Stimulated activated CD4-positive, alpha-beta T cell treated with anti-CD3 and anti-CD28 coated beads, TNF-alpha, amount 100 ng/mL, for 4 hours (primary cell): ENCODE results near the gene DYNLL1.
"Not testable (repeated sequence)": the region's sequence is repeated elsewhere in the genome, so short reads cannot be mapped to it uniquely, and the experiment has no call there.

Experiments
- DNase-seq, 3 experiments: peaks; one replicate each; pipeline ENCODE4 v3.0.0-alpha.2; 2020; ENCODE audit warnings: low read depth in 3 of 3

The DYNLL1 gene

DNA sequence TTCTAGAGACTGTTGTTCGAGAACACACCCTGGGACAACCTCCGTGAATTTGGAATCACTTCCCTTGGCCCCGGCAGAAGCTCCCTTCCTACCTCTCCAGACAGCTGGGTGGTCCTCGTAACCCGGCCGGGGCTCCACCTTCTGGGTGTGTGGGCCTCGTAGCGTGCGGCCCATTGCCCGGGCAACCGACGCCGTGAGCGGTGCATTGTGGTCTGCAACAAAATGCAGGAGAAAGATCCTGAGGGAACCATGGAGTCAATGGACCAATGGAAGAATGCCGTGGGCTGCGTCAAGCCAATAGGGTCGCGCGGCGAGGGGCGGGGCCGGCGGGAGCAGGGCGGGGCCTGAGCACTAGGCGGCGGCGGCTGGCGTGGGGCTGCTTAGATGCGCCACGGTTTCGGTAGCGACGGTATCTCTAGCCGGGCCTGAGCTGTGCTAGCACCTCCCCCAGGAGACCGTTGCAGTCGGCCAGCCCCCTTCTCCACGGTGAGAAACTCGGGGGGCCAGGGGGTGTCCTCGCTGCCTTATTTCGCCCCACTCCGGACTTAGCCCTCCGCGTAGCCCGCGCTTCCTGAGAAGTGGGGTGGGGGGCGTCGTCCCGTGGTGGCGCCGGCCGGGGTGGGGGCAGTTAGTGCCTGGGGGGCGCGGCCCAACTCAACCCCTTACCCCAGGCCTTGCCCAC, at the start of gene DYNLL1:
TSS of gene DYNLL1 (plus strand) at position 383 of the 682 bp plus-strand sequence. CDS start 309 bp downstream, outside the sequence.
- peak; percentile 92 to 97 (median 93) for DNase-seq

DNA sequence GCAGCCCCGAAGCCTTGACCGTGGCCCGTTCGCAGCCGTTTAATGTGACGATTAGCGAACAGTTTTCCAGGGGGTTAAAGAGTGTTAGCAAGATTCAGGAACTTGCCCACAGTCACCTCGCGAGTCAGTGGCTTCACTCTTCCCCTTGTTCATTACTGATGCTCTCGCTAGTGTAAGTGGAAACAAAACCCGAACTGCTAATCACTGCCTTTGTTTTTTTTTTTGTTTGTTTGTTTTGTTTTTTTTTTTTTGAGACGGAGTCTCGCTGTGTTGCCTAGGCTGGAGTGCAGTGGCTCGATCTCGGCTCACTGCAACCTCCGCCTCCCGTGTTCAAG, 49.1 kb upstream of the DYNLL1 start:
- not testable (repeated sequence) for DNase-seq

- DNase-seq = no peak
Measured at GRCh38 chr12:120447992-120448391, 47.9 kb upstream of the DYNLL1 start.

DNA sequence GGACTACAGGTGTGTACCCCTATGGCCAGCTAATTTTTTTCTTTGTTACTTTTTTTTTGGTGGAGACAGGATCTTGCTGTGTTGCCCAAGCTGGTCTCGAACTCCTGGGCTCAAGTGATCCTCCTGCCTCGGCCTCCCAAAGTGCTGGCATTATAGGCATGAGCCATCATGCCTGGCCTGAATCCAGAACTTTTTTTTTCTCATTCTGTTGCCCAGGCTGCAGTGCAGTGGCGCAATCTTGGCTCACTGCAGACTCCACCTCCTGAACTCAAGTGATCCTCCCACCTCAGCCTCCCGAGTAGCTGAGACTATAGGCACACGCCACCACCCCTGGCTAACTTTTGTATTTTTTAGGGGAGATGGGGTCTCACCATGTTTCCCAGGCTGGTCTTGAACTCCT, 43.4 kb upstream of the DYNLL1 start:
- DNase-seq = not testable (repeated sequence)

DNA sequence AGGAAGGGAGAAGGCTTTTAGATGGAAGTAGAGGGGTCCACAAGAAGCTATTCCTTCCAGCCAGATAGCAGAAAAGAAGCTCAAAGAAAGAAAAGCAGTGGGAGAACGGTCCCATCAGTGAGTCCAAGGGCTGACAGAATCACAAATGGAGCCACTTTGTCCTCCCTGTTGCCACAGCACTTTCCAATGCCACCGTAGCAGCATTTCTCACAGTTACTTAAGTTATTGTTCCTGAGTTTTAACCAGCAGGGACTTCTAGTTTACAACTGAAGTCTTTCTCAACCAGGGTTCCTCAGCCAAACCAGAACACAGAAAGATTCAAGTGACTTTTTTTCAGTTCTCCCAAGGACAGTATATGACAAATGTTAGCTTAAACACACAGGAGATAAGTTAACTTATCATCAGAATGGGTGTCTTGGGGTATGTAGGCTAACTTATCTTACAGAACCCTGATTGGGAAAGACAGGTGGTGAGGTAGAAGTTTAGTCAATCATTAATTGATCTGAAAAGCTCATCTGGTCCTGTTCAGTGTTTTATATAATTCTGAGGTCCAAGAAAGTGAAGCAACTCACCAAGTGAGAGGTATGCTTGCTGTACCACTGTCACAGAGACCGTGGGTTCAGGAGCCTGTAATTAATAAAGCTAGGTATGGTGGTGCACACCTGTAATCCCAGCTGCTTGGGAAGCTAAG, 42.7 kb upstream of the DYNLL1 start:
- DNase-seq = no peak

- DNase-seq = no peak
Measured at GRCh38 chr12:120453977-120454376, 41.9 kb upstream of the DYNLL1 start.

DNA sequence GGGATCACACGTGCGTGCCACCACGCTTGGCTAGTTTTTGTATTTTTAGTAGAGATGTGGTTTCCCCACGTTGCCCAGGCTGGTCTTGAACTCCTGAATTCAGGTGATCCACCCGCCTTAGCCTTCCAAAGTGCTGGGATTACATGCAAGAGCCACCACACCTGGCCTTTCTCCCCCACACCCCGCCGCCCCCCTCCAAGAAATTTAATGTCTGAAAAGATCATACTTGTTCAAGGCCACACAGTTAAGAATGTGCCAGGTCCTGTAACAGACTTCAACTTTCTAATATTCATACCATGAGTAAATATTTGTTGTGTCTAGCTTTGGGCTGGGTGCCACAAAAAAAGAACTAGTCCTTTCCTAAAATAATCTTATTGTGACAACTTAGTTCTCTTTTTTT, 40.6 kb upstream of the DYNLL1 start:
- DNase-seq = no peak

GRCh38 chr12:120457133-120457532, 38.8 kb upstream of the DYNLL1 start:
- no peak for DNase-seq

GRCh38 chr12:120460157-120460556, 35.8 kb upstream of the DYNLL1 start:
- no peak for DNase-seq

DNA sequence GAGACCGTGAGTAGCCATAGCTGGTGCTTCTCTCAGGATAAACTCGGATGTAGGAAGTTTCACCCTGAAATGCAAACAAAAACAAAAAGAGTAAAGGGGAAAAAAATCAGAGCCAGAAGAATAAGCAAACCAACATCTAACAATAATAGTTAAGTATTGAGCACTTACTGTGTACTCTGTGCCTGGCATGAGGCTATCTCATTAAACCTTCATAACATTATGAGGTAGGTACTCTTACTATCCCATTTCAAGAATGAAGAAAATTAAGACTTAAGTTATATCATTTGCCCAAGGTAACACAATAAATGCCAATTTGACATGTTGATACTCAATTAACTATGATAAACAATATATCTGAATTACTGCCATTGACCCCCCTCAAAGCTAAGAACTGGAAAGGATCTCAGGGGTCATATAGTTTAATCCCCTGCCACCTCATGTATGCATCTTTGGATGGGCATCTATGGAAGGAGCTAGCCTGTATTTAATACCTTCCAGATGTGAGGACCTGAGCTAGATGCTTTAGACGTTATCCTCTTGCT, 33.7 kb upstream of the DYNLL1 start:
- DNase-seq = no peak

- no peak for DNase-seq
Measured at GRCh38 chr12:120463712-120464111, 32.2 kb upstream of the DYNLL1 start.

GRCh38 chr12:120465756-120466155, 30.2 kb upstream of the DYNLL1 start:
- DNase-seq = no peak

- DNase-seq = peak in 1 of 3 experiments; percentile 15
Measured at GRCh38 chr12:120466560-120467315, 29.2 kb upstream of the DYNLL1 start.

DNA sequence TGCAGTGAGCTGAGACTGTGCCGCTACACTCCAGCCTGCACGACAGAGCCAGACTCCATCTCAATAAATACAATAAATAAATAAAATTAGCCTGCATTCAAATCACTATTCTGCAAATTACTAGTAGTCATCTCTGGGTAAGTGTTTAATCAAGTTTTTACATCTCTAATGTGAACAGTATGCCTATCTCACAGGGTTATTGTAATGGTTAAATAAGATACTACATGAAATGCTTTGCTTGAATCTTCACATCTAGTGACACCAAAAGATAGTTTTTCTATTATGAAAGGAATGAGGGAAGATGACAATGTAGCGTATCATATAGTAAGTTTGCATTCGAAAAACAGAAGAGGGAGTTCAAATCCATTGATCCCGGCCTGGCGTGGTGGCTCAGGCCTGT, 28.5 kb upstream of the DYNLL1 start:
- DNase-seq = no peak

GRCh38 chr12:120468325-120468820, 27.5 kb upstream of the DYNLL1 start:
- DNase-seq = no peak

DNA sequence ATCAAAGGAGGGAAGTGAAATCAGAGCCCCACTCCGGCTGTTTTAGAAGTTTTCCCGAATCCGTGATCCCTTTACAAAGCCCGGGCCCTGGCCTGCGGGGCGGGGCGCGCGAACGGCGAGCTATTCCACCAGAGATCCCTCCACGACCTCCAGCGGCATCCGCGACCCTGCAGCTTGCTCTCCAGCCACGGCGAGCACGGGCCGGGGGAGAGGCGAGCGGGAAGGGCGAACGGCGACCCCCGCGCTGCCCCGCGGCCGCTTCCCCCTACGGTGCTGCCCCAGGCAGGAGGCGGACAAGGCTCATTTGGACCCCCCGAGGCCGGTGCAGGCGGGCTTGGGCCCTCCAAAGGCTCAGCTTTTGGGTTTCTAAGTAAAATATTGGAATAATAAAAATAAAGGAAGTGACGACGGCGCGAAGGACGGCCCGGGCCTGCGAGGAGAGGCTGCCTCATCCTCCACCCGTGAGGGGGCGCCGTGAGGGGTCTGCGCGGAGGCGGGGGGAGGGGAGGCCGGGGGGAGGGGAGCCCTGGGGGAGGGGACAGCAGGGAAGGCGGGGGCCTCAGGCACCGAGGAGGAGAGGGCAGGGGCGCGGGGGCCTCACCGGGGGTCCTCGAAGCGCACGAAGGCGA, 27.0 kb upstream of the DYNLL1 start:
- DNase-seq = peak; percentile 12 to 46 (median 31)

- DNase-seq = peak; percentile 93 to 97 (median 96)
Measured at GRCh38 chr12:120469450-120470149, 26.3 kb upstream of the DYNLL1 start, which contains the start of gene SRSF9. Gene SRSF9 (minus strand): TSS chr12:120469748. CDS start chr12:120469609, 139 bp downstream.

- no peak for DNase-seq
Measured at GRCh38 chr12:120470150-120470784, 25.6 kb upstream of the DYNLL1 start.

DNA sequence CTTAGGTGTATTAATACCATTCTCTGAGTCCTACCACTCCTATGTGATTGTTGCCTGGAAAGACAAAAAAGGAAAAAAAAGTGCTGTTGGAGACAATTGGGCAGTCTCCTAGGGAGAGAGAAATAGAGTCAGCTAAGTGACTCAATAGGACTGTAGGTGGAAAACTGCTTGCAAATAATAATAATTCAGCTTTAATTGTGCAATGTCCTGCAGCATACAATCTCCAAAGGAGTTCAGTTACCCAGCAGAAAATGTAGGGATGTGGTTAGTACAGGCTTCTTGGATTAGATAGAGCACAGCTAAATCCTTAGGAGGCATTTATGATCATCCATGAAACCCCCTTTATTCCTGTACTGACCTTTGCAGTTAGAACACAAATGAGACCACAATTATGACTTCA, 23.4 kb upstream of the DYNLL1 start:
- no peak for DNase-seq

DNA sequence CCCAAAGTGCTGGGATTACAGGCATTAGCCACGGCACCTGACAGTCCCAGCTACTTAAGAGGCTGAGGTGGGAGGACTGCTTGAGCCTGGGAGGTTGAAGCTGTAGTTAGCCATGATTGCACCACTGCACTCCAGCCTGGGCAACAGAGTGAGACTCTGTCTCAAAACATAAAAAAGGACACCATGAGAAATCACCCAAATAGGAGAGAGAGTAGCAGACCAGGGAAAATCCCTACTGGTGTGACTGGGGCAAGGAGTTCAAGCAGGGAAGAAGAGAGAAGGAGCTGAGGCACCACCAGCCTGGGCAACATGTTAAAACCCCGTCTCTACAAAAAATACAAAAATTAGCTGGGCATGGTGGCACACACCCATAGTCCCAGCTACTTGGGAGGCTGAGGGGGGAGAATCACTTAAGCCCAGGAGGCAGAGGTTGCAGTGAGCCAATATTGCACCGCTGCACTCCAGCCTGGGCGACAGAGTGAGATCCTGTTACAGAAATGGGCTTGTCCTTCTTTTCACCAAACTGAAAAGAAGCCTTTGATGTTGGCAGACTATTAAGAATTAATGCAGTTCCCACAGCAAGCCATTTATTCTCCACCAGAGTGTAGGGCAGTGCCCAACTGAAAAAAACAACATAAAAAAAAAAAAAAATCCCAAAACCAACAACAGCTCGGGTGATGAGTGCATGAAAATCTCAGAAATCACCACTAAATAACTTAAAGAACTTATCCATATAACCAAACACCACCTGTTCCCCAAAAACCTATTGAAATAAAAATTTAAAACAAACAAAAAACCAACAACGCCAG, 21.9 kb upstream of the DYNLL1 start:
- DNase-seq = no peak
